HG03442 (cell line): Measurements from ENCODE around the gene KDM2A.

Source experiments
- ATAC-seq: cut with Tn5 transposase; IDR thresholded peaks from one replicate; pipeline ENCODE4 v1.9.1; 2021; ENCODE audit warnings: mild to moderate bottlenecking, moderate library complexity; ENCODE audit not compliant: unreplicated experiment

The KDM2A gene

DNA sequence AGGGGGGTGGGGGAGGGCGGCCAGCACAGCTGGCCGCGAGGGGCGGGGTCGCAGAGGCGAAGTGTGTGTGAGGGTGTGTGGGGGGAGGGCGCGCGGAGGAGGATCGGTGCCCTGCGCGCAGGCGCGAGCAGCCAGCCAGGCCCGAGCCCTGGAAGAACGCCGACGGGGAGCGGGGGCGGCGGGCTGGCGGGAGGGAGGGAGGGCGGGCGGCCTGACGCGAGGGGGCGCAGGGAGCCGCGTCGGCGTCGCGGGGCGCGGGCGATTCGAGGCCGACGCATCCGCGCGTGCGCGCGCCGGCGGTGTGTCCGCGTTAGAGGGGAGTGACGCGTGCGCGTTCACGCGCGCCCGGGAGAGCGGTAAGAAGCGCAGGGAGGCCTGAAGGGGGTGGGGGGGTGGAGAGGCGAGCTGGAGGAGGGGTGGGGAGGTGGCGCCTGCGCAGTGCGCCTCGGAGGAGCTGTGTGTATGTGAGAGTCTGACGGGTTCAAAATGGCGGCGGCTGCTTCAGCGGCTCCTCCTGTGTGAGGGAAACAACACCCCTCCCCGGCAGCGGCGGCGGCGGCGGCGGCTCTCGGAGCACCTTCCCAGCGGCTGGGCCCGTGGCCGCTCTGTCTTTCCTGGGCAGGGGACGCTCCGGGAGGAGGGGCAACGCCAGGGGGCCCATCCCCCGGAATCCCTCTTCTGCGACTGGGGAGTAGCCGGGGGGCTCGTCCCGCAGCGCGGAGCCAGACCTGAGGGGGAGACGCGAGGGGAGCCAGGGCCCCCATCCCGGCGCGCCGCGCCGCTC lies at the start of gene KDM2A:
KDM2A (plus strand) TSS at position 463 of the 784 bp plus-strand sequence. CDS start 2,054 bp downstream, outside the sequence.
- peak; percentile 64 for ATAC-seq

DNA sequence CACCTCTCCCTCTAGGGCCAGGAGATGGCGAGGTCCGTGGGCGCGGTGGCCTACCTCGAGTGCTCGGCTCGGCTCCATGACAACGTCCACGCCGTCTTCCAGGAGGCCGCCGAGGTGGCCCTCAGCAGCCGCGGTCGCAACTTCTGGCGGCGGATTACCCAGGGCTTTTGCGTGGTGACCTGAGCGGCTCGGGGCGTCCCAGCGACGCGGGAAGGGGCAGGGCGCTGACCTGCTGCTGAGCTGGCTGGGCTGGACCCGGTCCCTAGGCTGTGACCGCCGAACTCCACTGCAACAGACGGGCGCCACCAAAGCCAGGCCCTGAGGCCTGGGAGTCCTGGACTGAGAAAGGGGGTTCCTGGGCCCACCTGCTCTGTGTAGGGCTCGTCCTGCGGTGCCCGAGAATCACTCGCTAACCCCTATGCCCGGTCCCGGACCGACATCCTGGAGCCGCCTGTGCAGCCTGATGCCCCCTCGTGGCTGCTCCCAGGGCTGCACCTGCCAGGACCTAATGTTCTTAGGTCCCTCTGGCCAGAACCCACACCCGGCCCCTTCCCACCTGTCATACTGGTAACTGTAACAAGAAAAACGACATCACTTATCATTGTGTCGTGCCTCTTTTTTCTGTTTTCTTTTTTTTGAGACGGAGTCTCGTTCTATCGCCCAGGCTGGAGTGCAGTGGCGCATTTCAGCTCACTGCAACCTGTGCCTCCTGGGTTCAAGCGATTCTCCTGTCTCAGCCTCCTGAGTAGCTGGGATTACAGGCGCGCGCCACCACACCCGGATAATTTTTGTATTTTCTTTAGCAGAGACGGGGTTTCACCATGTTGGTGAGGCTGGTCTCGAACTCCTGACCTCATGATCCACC lies 47.4 kb upstream of the KDM2A start:
- ATAC-seq = no peak

DNA sequence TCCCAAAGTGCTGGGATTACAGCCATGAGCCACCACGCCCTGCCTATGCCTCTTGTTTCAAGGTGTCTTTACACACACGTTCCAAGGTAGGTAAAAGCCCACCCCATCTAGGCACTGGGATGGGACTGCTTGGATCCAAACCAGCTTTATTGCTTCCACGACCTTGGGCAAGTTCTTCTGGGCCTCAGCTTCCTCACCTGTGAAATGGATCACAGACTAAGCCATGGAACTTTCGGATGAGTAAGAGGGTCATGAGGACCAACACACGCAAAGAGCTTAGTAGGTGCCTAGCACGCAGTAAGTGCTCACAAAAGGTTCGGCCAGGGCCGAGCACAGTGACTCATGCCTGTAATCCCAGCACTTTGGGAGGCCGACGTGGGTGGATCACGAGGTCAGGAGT lies 46.8 kb upstream of the KDM2A start:
- no peak for ATAC-seq

DNA sequence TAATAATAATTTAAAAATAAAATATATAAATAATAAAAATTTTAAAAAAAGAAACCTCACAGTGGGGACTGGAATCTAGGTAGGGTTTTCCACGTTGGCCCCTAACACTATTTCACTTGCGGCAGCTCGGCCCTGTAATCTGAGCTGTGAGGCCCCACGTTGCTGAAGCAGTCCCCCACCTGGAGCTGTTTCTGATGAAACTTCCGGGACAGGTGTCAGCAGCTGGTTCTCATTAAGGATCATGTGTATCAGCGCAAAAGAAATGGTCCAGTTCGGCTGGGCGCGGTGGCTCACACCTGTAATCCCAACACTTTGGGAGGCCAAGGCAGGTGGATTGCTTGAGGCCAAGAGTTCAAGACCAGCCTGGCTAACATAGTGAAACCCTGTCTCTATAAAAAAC lies 45.2 kb upstream of the KDM2A start:
- no peak for ATAC-seq

DNA sequence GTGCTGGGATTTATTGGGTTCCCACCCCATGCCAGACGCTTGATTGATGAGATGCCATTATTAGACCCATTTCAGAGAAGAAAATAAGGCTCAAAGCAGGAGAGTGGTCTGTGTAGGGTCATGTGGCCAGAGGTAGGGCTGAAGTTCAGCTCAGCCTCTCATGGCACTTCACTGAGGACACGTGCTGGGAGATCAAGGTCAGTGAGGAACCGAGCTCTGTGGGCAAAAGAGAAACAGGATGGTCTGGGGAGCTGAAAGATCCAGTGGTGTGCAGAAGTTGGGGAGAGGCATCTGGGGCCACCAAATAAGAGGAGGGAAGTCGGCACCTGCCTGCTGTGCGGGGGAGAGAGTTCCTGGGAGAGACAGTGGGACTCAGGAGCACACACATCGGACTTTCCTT lies 42.9 kb upstream of the KDM2A start:
- no peak for ATAC-seq

DNA sequence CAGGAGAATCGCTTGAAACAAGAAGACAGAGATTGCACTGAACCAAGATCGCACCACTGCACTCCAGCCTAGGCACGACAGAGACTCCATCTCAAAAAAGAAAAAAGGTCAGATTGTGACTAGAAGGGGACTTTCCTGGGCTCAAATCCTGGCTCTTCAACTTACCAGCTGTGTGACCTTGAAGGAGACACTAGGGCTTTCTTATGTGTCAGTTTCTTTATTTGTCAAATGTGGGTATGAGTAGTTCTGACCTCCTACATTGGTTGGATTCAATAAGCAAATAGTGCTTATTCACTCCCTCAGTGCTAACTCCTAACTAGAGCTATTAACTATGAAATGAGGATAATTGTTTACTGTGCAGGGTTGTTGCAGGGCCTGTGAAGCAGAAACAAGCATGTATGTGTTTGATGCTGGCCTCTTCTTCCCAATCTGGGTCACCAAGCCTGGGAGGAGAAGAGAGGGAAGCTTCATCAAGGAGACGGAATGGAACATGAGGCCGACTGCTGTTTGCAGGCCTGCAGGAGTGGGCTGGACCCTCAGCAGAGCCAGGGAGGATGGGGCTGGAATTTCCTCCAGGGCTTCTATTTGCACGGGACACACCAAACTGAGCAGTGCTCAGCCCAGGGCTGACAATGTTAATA lies 39.9 kb upstream of the KDM2A start:
- ATAC-seq = no peak

DNA sequence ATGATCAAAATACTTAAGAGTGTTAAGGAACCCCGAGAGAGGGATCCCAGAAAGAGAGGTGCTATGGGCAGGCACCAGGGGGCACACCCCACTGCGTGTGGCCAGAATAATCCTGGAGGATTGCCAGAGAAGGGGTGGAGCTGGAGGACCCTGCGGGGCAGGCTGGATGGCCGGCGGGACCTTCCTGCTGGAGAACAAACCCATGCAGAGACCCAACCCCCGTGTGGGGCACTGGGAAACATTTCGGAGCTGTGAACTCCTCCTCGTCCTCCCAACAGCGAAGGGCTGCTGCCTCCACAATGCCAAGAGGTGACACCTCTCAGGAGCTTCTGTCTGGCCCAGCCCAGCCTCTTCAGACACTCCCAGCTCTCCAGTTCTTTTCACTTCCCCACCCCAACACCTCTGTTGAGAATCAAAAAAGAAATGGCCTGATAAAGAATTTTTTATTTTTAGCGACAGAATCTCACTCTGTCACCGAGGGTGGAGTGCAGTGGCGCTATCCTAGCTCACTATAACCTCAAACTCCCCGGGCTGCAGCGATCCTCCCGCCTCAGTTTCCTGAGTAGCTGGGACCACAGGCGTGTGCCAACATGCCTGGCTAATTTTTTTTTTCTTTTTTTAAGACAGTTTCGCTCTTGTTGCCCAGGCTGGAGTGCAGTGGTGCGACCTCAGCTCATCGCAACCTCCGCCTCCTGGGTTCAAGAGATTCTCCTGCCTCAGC lies 36.8 kb upstream of the KDM2A start:
- no peak for ATAC-seq

DNA sequence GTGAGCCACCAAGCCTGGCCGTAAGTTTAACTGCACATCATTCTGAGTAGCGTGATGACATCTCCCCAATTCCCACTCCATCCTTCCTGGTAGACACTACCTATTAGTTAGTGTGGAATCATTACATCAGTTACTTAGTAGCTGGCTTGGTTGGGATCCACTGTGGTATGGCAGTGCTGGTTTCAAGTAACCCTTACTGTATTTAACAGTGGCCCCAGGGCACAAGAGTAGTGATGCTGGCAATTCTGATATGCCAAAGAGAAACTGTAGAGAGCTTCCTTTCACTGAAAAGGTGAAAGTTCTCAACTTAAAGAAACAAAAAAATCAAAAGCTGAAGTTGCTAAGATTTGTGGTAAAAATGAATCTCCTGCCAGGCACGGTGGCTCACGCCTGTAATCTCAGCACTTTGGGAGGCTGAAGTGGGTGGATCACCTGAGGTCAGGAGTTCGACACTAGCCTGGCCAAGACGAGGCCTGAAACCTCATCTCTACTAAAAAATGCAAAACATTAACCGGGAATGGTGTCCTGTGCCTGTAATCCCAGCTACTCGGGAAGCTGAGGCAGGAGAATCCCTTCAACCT lies 35.2 kb upstream of the KDM2A start:
- ATAC-seq = no peak

DNA sequence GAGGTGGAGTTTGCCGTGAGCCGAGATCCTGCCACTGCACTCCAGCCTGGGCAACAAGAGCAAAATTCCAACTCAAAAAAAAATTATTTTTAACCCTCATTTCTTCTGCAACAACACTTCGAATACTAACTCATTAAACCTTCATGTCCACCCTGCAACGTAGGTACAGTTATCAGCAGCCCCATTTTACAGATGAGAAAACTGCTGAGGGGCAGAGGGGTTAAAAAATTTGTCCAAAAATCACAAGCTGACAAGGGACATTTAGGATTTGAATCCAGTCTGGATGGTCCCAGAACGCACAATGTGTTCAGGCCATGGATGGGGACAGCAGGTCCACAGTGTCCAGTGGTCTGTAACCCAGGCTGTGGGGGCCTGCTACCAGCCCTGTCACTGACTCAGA lies 33.4 kb upstream of the KDM2A start:
- ATAC-seq = no peak

DNA sequence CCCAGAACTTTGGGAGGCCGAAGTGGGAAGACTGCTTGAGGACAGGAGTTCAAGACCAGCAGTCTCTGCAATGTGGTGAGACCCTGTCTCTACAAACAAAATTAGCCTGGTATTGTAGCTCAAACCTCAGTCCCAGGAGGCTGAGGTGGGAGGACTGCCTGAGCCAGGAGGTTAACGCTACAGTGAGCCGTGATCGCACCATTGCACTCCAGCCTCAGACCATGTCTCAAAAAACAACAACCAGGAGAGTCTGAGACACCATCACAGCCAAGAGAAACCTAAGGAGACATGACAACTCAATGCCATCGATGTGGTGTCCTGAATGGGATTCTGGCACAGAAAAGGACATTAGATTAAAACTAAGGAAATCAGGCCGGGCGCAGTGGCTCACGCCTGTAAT lies 28.3 kb upstream of the KDM2A start:
- no peak for ATAC-seq

DNA sequence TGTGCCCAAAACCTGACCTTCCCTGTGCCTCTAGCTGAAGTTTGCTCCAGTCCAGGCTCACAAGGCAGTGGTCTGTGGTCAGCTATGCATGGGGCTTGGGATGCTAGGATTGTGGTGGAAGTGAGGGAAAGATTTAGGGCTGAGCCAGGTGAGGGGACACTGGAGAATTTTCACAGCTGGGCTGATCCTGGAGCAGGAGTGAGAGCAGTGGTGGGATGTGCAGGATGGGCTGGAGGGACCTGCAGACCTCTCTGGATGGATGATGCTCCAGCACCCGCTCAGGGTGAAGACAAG lies 23.9 kb upstream of the KDM2A start:
- ATAC-seq = no peak

DNA sequence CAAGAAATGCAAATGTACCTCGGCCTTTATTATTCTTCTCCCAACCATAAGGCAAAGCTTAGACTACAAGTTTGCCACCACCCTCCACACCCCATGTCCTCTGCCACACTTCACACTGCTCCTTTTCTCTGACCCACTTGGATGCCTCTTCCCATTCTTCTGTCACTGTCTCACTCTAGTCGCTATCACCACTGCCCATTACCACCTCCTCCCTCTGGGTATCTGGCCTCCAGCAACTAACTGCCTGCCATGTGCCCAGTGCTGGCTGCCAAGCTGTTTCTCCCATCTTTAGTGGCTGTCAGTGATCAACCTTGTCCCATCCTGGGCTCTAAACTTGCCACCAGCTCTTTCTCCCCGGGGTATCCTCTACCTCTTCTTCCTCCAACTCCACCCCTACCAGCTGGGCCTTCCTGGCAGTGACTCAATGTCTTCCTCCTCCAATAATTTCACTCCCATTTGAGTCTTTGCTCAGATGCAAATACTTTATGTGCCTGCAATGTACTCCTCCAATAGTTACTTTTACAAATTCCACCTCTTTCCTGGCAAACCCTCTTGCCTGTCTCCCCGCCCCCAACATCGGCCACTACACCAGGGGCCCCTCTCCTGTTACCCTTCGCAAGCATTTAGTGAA lies 20.1 kb upstream of the KDM2A start:
- no peak for ATAC-seq

DNA sequence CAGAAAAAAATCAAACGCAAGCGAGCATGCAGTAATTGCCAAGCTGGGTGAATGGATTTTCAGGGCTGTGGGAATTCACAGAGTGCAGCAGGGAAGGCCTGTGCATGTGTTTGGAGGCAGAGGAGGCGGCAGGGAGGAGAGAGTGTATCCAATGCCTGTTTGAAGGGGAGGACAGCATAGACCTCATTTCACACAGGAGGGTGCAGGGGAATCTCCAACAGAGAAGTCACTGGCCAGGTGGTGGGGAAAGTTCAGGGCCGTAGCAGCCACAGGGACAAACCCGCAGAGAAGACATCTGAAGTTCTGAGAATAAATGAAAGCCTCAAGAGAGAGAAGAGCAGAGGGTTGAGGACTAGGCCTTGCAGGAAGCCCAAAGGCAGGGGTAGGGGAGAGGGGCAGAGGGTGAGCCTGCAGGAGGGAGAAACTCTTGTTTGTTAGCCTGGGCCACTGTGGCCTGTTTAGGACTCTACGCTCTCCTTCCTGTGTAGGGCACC lies 19.2 kb upstream of the KDM2A start:
- ATAC-seq = peak; percentile 53

DNA sequence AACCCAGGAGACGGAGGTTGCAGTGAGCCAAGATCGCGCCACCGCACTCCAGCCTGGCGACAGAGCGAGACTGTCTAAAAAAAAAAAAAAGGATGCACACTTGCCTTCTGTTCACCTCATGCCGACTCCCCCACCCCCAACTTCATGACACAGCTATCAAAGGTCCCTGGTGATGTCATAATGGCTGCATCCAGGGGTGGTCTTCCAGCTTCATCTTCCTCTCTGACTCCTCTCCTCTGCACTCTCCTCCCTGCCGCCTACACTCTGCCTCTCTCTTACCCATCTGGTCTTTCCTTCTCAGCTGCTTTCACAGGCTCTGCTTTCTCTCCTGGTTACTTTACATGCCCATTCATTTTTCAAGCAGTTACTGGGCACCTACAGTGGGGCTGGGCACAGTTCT lies 16.4 kb upstream of the KDM2A start:
- ATAC-seq = no peak

DNA sequence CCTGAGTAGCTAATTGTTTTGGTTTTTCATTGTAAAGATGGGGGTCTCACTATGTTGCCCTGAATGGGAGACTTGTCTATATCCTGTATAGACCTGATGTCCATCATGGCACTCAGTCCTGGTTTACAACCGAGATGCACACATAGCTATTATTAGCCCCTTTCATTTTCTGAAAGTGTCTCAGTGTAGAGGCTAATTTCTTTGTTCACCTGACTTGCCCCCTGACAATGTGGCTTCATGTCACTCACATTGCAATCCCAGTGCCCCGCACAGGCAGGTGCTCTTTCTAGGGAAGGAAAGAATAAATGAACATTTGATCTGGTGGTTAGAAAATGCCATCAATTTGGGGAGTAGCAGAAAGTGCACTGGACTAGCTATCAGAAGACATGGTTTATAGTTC lies 13.1 kb upstream of the KDM2A start:
- ATAC-seq = no peak

DNA sequence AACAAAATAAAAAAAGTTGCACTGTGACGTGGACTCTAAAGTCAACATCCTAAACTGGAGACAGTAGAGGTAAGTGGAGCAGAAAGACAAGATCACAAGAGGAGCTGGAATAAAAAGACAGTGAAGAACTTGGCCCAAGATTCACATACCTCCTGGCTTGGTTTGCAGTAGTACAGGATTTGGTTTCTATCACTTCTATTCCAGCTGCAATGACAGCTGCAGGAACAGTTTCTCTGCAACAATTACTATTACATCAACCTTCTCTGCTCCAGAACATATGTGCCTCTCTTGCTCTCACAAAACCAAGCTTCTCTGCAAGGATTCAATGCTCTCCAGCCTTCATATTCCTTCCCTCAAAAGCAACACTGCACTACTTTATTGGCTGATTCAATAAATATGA lies 7.8 kb upstream of the KDM2A start:
- no peak for ATAC-seq

DNA sequence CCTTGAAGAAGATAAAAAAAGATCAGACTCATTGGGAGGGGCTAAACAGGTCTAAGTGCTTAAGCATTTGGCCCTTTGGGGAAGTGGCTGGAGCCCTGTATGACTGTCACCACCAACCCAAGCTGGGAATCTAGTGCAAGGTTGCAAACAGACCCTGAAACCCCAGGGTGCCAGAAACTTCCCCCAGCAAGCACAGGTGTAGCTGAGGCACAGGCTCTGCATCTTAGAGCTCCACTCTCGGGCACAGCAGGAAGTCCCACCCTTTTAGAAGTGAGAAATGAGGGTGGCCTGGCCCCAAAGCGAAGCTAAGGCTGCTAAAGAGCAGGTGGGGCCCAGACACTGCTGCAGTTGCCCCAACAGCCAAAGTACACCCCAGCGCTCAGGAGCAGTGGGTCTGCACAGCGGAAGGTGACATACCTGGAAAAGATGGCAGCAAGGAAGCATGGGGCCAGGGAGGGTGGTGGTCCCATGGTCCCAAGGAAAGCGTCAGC lies 5.8 kb upstream of the KDM2A start:
- ATAC-seq = peak; percentile 43

DNA sequence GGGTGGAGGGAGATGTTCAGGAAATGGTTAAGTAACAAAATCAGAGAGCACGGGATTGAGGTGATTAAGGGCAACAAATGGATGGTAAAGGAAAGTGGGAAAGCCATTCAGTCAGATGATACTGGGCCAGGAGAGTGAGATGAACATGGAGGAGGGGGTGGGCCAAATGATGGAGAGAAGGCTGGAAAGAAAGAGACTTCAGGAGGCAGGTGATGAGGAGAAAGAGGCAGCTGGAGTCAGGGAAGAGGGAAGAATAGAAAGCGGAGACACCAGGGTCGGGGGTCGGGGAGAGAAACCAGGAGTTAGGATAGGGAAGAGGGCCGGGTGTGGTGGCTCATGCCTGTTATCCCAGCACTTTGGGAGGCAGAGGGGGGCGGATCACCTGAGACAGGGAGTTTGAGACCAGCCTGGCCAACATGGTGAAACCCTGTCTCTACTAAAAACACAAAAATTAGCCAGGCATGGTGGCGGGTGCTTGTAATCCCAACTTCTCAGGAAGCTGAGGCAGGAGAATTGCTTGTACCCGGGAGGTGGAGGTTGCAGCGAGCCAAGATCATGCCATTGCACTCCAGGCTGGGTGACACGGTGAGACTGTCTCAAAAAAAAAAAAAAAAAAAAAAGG lies 4.7 kb upstream of the KDM2A start:
- no peak for ATAC-seq

DNA sequence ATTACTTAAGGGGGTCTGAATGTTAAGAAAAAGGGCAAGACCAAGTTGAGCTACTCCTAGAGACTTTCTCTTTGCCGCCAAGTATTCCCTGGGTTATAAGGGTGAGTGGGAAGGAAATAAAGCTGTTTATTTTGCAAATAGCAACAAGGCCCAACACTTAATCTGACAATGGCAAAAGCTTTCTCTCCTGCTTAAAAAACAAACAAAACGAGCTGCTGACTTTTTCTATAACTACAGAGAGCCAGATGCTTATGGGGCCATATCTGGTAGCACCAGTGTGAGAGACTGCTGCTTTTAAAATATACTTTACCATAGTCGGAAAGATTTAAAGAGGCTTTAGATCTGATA lies 2.3 kb upstream of the KDM2A start:
- ATAC-seq = no peak

DNA sequence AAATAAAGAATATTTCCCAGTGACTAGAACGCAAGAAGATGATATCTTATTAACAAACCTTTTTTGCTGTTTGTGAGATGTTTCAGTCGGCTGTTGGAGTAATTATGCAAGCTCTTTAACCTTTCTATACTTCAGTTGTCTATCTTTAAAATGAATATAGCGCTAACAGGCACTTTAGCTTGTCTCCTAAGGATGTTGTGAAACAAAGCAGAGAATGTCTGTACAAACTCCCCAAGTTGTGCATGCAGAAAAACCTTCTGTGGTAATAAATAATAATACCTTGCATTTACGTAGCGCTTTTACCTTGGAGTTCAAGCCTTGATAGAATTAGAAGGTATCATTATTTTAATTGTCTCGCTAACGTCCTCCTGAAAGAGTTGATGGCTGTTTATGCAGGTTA lies 1.9 kb upstream of the KDM2A start:
- no peak for ATAC-seq
